Measurements from ENCODE around the gene GRID1.

GRID1 gene

GRCh38 chr10:85657476-85658113 is 709.0 kb downstream of the GRID1 start:
- H3K4me1 Mint-ChIP-seq, result no peaks in the 10 kb centered on the region
- H3K27ac Mint-ChIP-seq, result no peak overlapping the region
- H3K4me3 Mint-ChIP-seq, result no peak overlapping the region
- no peaks in the 10 kb centered on the region for H3K36me3 Mint-ChIP-seq
- no peaks in the 10 kb centered on the region for H3K9me3 Mint-ChIP-seq
- H3K27me3 Mint-ChIP-seq, result no peaks in the 10 kb centered on the region
- ATAC-seq, result no peak

- Mint-ChIP-seq H3K27ac (no peak overlapping the region), H3K4me1 (no peaks in the 10 kb centered on the region), H3K9me3 (no peaks in the 10 kb centered on the region), H3K36me3 (no peaks in the 10 kb centered on the region), H3K27me3 (no peaks in the 10 kb centered on the region), H3K4me3 (no peak overlapping the region)
- no peak for ATAC-seq
Measured at GRCh38 chr10:85655411-85655810, 711.2 kb downstream of the GRID1 start.

GRCh38 chr10:85651497-85651882 is 715.1 kb downstream of the GRID1 start:
- H3K4me1 Mint-ChIP-seq, result no peaks in the 10 kb centered on the region
- H3K4me3 Mint-ChIP-seq, result no peak overlapping the region
- no peaks in the 10 kb centered on the region for H3K27me3 Mint-ChIP-seq
- H3K9me3 Mint-ChIP-seq, result no peaks in the 10 kb centered on the region
- no peak overlapping the region for H3K27ac Mint-ChIP-seq
- ATAC-seq, result no peak
- H3K36me3 Mint-ChIP-seq, result no peaks in the 10 kb centered on the region

- H3K27me3 Mint-ChIP-seq, result no peaks in the 10 kb centered on the region
- no peaks in the 10 kb centered on the region for H3K4me1 Mint-ChIP-seq
- ATAC-seq, result no peak
- H3K4me3 Mint-ChIP-seq, result no peak overlapping the region
- H3K27ac Mint-ChIP-seq, result no peak overlapping the region
- H3K36me3 Mint-ChIP-seq, result no peaks in the 10 kb centered on the region
- no peaks in the 10 kb centered on the region for H3K9me3 Mint-ChIP-seq
Measured at GRCh38 chr10:85650791-85651496, 715.7 kb downstream of the GRID1 start.

GRCh38 chr10:85649461-85649860 is 717.1 kb downstream of the GRID1 start:
- no peak for ATAC-seq

GRCh38 chr10:85648279-85648754 is 718.3 kb downstream of the GRID1 start:
- no peak for ATAC-seq
- H3K4me1 Mint-ChIP-seq, result no peaks in the 10 kb centered on the region
- no peaks in the 10 kb centered on the region for H3K9me3 Mint-ChIP-seq
- H3K27ac Mint-ChIP-seq, result no peak overlapping the region
- no peak overlapping the region for H3K4me3 Mint-ChIP-seq
- no peaks in the 10 kb centered on the region for H3K27me3 Mint-ChIP-seq
- no peaks in the 10 kb centered on the region for H3K36me3 Mint-ChIP-seq

More at GRCh38 chr10:85649461-85649860, 717.1 kb downstream of the GRID1 start:
- Mint-ChIP-seq H3K36me3 (no peaks in the 10 kb centered on the region), H3K4me3 (no peak overlapping the region), H3K4me1 (no peaks in the 10 kb centered on the region), H3K9me3 (no peaks in the 10 kb centered on the region), H3K27me3 (no peaks in the 10 kb centered on the region), H3K27ac (no peak overlapping the region)

GRCh38 chr10:85647741-85648140 is 718.9 kb downstream of the GRID1 start:
- H3K9me3 Mint-ChIP-seq, result no peaks in the 10 kb centered on the region
- H3K27me3 Mint-ChIP-seq, result no peaks in the 10 kb centered on the region
- no peaks in the 10 kb centered on the region for H3K36me3 Mint-ChIP-seq
- no peak overlapping the region for H3K27ac Mint-ChIP-seq
- H3K4me1 Mint-ChIP-seq, result no peaks in the 10 kb centered on the region
- H3K4me3 Mint-ChIP-seq, result no peak overlapping the region
- no peak for ATAC-seq

- Mint-ChIP-seq H3K4me3 (no peak overlapping the region), H3K27me3 (no peaks in the 10 kb centered on the region), H3K9me3 (no peaks in the 10 kb centered on the region), H3K4me1 (no peaks in the 10 kb centered on the region), H3K27ac (no peak overlapping the region), H3K36me3 (no peaks in the 10 kb centered on the region)
- ATAC-seq, result no peak
Measured at GRCh38 chr10:85645926-85646711, 720.5 kb downstream of the GRID1 start.

GRCh38 chr10:85645053-85645452 is 721.5 kb downstream of the GRID1 start:
- Mint-ChIP-seq H3K36me3 (no peaks in the 10 kb centered on the region), H3K4me1 (no peaks in the 10 kb centered on the region), H3K4me3 (no peak overlapping the region), H3K9me3 (no peaks in the 10 kb centered on the region), H3K27me3 (no peaks in the 10 kb centered on the region), H3K27ac (no peak overlapping the region)
- ATAC-seq, result no peak

GRCh38 chr10:85643845-85644525 is 722.6 kb downstream of the GRID1 start:
- H3K36me3 Mint-ChIP-seq, result no peaks in the 10 kb centered on the region
- no peaks in the 10 kb centered on the region for H3K9me3 Mint-ChIP-seq
- ATAC-seq, result no peak
- H3K4me3 Mint-ChIP-seq, result no peak overlapping the region
- H3K27ac Mint-ChIP-seq, result no peak overlapping the region
- no peaks in the 10 kb centered on the region for H3K4me1 Mint-ChIP-seq
- H3K27me3 Mint-ChIP-seq, result no peaks in the 10 kb centered on the region

GRCh38 chr10:85643171-85643844 is 723.3 kb downstream of the GRID1 start:
- H3K4me3 Mint-ChIP-seq, result no peak overlapping the region
- no peaks in the 10 kb centered on the region for H3K27me3 Mint-ChIP-seq
- no peaks in the 10 kb centered on the region for H3K4me1 Mint-ChIP-seq

GRCh38 chr10:85642421-85643170 is 724.0 kb downstream of the GRID1 start:
- Mint-ChIP-seq H3K27me3 (no peaks in the 10 kb centered on the region), H3K4me1 (no peaks in the 10 kb centered on the region), H3K27ac (no peak overlapping the region), H3K9me3 (no peaks in the 10 kb centered on the region), H3K36me3 (no peaks in the 10 kb centered on the region), H3K4me3 (no peak overlapping the region)
- no peak for ATAC-seq

More at GRCh38 chr10:85643171-85643844, 723.3 kb downstream of the GRID1 start:
- Mint-ChIP-seq H3K27ac (no peak overlapping the region), H3K36me3 (no peaks in the 10 kb centered on the region), H3K9me3 (no peaks in the 10 kb centered on the region)
- no peak for ATAC-seq

GRCh38 chr10:85642082-85642420 is 724.5 kb downstream of the GRID1 start:
- Mint-ChIP-seq H3K36me3 (no peaks in the 10 kb centered on the region), H3K4me3 (no peak overlapping the region), H3K9me3 (no peaks in the 10 kb centered on the region), H3K4me1 (no peaks in the 10 kb centered on the region), H3K27ac (no peak overlapping the region), H3K27me3 (no peaks in the 10 kb centered on the region)
- no peak for ATAC-seq

- Mint-ChIP-seq H3K4me1 (no peaks in the 10 kb centered on the region), H3K4me3 (no peak overlapping the region), H3K27ac (no peak overlapping the region), H3K27me3 (no peaks in the 10 kb centered on the region), H3K36me3 (no peaks in the 10 kb centered on the region), H3K9me3 (no peaks in the 10 kb centered on the region)
- ATAC-seq, result peak; percentile 35
Measured at GRCh38 chr10:85641479-85642009, 725.1 kb downstream of the GRID1 start.
